Activated naive CD8-positive, alpha-beta T cell treated with anti-CD3 and anti-CD28 coated beads, Interleukin-2, amount 10 ng/mL, durations not matched to agents 7 days and 5 days (primary cell): ENCODE data around the gene CALM3. TPM values are rescaled to one million over a fixed set of nuclear protein-coding genes. Genes with fewer than 3 reads are reported as not detected.
A peak's percentile ranks its signal among the peaks of the same experiment; 100 is the strongest.

Experiments
- ATAC-seq: fragments of 150-1000 bp; cut with Tn5 transposase; one replicate; pipeline ENCODE4 v1.10.0; 2021; ENCODE audit warnings: low read depth, moderate library complexity
- POLR2A ChIA-PET: fragments of 350-600 bp; sonication (Branson Sonifier 250); formaldehyde crosslinking; loops from one replicate; lab custom pipeline; 2021; ENCODE audit warnings: antibody characterized with exemption; lab: Charles Lee
- DNase-seq: peaks from one replicate; pipeline ENCODE4 v3.0.0; 2021
- H3K27ac Mint-ChIP-seq: one replicate; pipeline ENCODE4 v1.8.0; 2022; ENCODE audit warnings: mild to moderate bottlenecking, mixed read lengths
- H3K27me3 Mint-ChIP-seq: one replicate; pipeline ENCODE4 v1.8.0; 2022; ENCODE audit warnings: mild to moderate bottlenecking, moderate library complexity, mixed read lengths
- H3K36me3 Mint-ChIP-seq: one replicate; pipeline ENCODE4 v1.8.0; 2021; ENCODE audit warnings: mild to moderate bottlenecking, mixed read lengths
- H3K4me1 Mint-ChIP-seq: one replicate; pipeline ENCODE4 v1.8.0; 2021; ENCODE audit warnings: mixed read lengths
- H3K4me3 Mint-ChIP-seq: one replicate; pipeline ENCODE4 v1.8.0; 2022; ENCODE audit warnings: mild to moderate bottlenecking, moderate library complexity, mixed read lengths
- H3K9me3 Mint-ChIP-seq: one replicate; pipeline ENCODE4 v1.8.0; 2021; ENCODE audit warnings: mixed read lengths
- total RNA-seq, 2 experiments: library from RNA; stranded (reverse); gene quantifications; one replicate each; pipeline ENCODE4 v1.2.3, GENCODE V29; 2021

Gene CALM3
- total RNA-seq, 2 experiments from 2014 or later, result 485 to 503 TPM

- peaks cover 46% of the 10 kb centered on the region for H3K4me1 Mint-ChIP-seq
- H3K36me3 Mint-ChIP-seq, result peaks cover 27% of the 10 kb centered on the region
- H3K27ac Mint-ChIP-seq, result peak overlapping the region; percentile 91
- POLR2A ChIA-PET, result interaction anchor here (0.8 to 4.7 kb wide), 17 partner anchors 8 to 209 kb away, joined by 3 to 142 read pairs (median 4); partner anchors contain the start of genes CALM3, DACT3 and PTGIR
- peak overlapping the region; percentile 70 for H3K4me3 Mint-ChIP-seq
- no peaks in the 10 kb centered on the region for H3K27me3 Mint-ChIP-seq
- peak; percentile 32 for ATAC-seq
- no peaks in the 10 kb centered on the region for H3K9me3 Mint-ChIP-seq
- DNase-seq, result no peak
Observed at GRCh38 chr19:46611776-46612175, 10.6 kb downstream of the CALM3 start.

DNA sequence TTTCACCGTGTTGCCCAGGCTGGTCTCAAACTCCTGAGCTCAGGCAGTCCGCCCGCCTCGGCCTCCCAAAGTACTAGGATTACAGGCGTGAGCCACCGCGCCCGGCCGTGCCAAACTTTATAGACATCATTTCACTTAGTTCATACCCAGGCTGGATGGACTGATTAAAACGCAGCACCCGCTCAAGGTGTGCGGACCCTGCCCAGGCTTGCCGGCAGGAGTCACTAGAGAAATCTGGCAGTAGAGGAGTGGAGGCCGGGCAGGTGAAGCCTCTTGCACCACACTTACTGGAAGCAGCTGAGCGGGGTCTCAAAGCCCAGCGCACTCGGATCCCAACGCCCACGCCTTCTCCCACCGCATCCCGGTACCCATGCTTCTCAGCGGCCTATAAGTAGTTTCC, 12.4 kb downstream of the CALM3 start:
- POLR2A ChIA-PET, result interaction anchor here (2.6 to 4.4 kb wide), 3 partner anchors 10 to 48 kb away, joined by 15 to 37 read pairs (median 36); partner anchors contain the start of genes CALM3, DACT3 and PTGIR
- H3K4me3 Mint-ChIP-seq, result no peak overlapping the region
- ATAC-seq (no peak), DNase-seq (peak; percentile 31)
- H3K27me3 Mint-ChIP-seq, result no peaks in the 10 kb centered on the region
- H3K36me3 Mint-ChIP-seq, result peaks cover 16% of the 10 kb centered on the region
- H3K27ac Mint-ChIP-seq, result peak overlapping the region; percentile 56
- H3K9me3 Mint-ChIP-seq, result no peaks in the 10 kb centered on the region
- H3K4me1 Mint-ChIP-seq, result peaks cover 51% of the 10 kb centered on the region

- POLR2A ChIA-PET, result interaction anchor here (2.6 to 4.4 kb wide), 3 partner anchors 10 to 48 kb away, joined by 15 to 37 read pairs (median 36); partner anchors contain the start of genes CALM3, DACT3 and PTGIR
- no peaks in the 10 kb centered on the region for H3K9me3 Mint-ChIP-seq
- peaks cover 56% of the 10 kb centered on the region for H3K4me1 Mint-ChIP-seq
- H3K4me3 Mint-ChIP-seq, result peak overlapping the region; percentile 33
- ATAC-seq (peak; percentile 28), DNase-seq (peak; percentile 87)
- H3K27ac Mint-ChIP-seq, result peak overlapping the region; percentile 83
- H3K36me3 Mint-ChIP-seq, result peaks cover 10% of the 10 kb centered on the region
- H3K27me3 Mint-ChIP-seq, result no peaks in the 10 kb centered on the region
Observed at GRCh38 chr19:46614114-46614722, 13.1 kb downstream of the CALM3 start.

- DNase-seq, result no peak
- Mint-ChIP-seq H3K27ac (peak overlapping the region; percentile 67), H3K36me3 (peaks cover 2% of the 10 kb centered on the region), H3K4me3 (no peak overlapping the region), H3K27me3 (no peaks in the 10 kb centered on the region), H3K9me3 (no peaks in the 10 kb centered on the region), H3K4me1 (peaks cover 61% of the 10 kb centered on the region)
- no peak for ATAC-seq
- POLR2A ChIA-PET, result interaction anchor here (0.7 to 4.4 kb wide), 5 partner anchors 12 to 46 kb away, joined by 4 to 39 read pairs (median 15); partner anchors contain the start of genes CALM3 and DACT3
Observed at GRCh38 chr19:46615966-46616365, 14.8 kb downstream of the CALM3 start.

- H3K4me3 Mint-ChIP-seq, result peak overlapping the region; percentile 80
- H3K4me1 Mint-ChIP-seq, result peaks cover 58% of the 10 kb centered on the region
- no peaks in the 10 kb centered on the region for H3K27me3 Mint-ChIP-seq
- no peaks in the 10 kb centered on the region for H3K36me3 Mint-ChIP-seq
- DNase-seq (peak; percentile 61), ATAC-seq (no peak)
- H3K27ac Mint-ChIP-seq, result peak overlapping the region; percentile 96
- POLR2A ChIA-PET, result interaction anchor here (0.7 to 4.4 kb wide), 6 partner anchors 11 to 172 kb away, joined by 3 to 39 read pairs (median 8); partner anchors contain the start of genes CALM3, DACT3 and SLC1A5
- H3K9me3 Mint-ChIP-seq, result no peaks in the 10 kb centered on the region
Observed at GRCh38 chr19:46616631-46617322, 15.6 kb downstream of the CALM3 start.

- no peaks in the 10 kb centered on the region for H3K27me3 Mint-ChIP-seq
- ATAC-seq (peak; percentile 6), DNase-seq (no peak)
- H3K4me1 Mint-ChIP-seq, result peaks cover 58% of the 10 kb centered on the region
- H3K9me3 Mint-ChIP-seq, result no peaks in the 10 kb centered on the region
- POLR2A ChIA-PET, result interaction anchor here (0.6 to 4.4 kb wide), 6 partner anchors 10 to 158 kb away, joined by 3 to 39 read pairs (median 8); partner anchors contain the start of genes CALM3 and DACT3
- peak overlapping the region; percentile 96 for H3K27ac Mint-ChIP-seq
- H3K4me3 Mint-ChIP-seq, result no peak overlapping the region
- H3K36me3 Mint-ChIP-seq, result no peaks in the 10 kb centered on the region
Observed at GRCh38 chr19:46617601-46618000, 16.5 kb downstream of the CALM3 start.

DNA sequence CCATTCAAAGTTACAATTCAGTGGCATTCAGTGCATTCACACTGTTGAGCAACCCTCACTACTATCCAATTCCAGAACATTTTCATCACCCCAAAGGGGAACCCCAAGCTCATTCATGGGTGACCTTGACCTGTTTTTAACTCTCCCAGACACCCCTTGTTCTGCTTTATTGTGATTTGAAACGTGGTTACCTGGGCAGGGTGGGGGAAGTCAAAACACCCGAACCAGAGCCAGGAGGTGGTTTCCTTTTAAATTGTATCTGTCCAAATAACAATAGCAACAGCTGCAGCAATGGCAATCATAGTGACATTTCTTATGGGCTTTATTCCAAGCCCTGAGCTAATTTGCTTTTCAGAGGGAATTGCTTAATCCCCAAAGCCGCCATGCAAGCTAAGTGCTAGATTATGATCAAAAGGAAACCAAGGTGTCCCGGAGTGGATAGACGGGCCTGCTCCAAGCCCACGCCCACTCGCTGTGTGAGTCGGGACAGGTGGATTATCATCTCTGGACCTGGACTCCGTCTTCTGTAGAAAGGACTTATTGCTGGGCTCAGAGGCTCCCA, 17.6 kb downstream of the CALM3 start:
- no peaks in the 10 kb centered on the region for H3K27me3 Mint-ChIP-seq
- DNase-seq, result no peak
- peaks cover 54% of the 10 kb centered on the region for H3K4me1 Mint-ChIP-seq
- no peaks in the 10 kb centered on the region for H3K9me3 Mint-ChIP-seq
- no peaks in the 10 kb centered on the region for H3K36me3 Mint-ChIP-seq
- H3K4me3 Mint-ChIP-seq, result peak overlapping the region; percentile 65
- no peak for ATAC-seq
- peak overlapping the region; percentile 89 for H3K27ac Mint-ChIP-seq
- POLR2A ChIA-PET, result interaction anchor here (0.9 to 4.4 kb wide), 5 partner anchors 10 to 99 kb away, joined by 3 to 39 read pairs (median 3); partner anchors contain the start of gene CALM3

DNA sequence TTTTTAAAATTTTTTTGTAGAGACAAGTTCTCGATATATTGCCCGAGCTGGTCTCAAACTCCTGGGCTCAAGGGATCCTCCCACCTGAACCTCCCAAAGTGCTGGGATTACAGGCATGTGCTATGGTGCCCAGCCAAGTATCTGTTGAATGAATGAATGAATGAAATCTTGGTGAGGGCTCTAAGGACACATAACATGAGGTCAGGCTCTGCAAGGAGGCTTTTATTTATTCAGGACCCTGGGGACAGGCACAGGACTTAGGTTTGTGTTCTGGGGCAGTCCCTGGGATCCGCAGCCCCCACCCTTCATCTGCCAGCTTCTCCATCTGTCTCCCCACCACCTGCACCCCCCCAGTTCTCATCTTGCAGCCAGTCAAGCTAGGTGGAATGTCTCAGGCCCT, 19.1 kb downstream of the CALM3 start:
- ATAC-seq (no peak), DNase-seq (no peak)
- Mint-ChIP-seq H3K4me3 (peak overlapping the region; percentile 65), H3K4me1 (peaks cover 58% of the 10 kb centered on the region), H3K27me3 (no peaks in the 10 kb centered on the region), H3K36me3 (peaks cover 2% of the 10 kb centered on the region), H3K27ac (peak overlapping the region; percentile 89), H3K9me3 (no peaks in the 10 kb centered on the region)
- POLR2A ChIA-PET, result interaction anchor here (0.9 to 4.4 kb wide), 6 partner anchors 9 to 19 kb away, joined by 3 to 39 read pairs (median 3); partner anchors contain the start of gene CALM3

DNA sequence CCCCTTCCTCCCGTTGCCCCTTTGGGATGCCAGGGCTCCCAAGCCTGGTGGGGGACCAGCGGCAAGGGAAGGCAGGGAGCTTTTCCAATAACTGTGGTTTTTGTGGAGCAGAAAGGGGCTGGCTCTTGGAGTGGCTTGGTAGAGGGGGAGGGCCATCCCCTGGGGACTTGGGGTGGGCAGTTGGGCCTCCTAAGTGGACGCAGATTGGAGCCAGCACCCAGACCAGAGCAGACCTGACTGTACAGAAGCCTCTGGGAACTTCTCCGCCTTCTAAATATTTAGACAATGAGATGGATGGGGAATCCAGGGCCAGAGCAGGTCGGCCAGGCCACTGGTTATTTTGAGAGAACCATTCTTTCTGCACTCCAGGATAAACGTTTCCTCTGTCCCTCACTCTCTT, 19.6 kb downstream of the CALM3 start:
- peaks cover 2% of the 10 kb centered on the region for H3K36me3 Mint-ChIP-seq
- peak overlapping the region; percentile 93 for H3K27ac Mint-ChIP-seq
- POLR2A ChIA-PET, result interaction anchor here (1.0 to 1.6 kb wide), 2 partner anchors 9 to 11 kb away, joined by 3 read pairs; no protein-coding TSS in a partner anchor
- H3K9me3 Mint-ChIP-seq, result no peaks in the 10 kb centered on the region
- no peak for DNase-seq
- peaks cover 60% of the 10 kb centered on the region for H3K4me1 Mint-ChIP-seq
- H3K4me3 Mint-ChIP-seq, result no peak overlapping the region
- no peaks in the 10 kb centered on the region for H3K27me3 Mint-ChIP-seq
- no peak for ATAC-seq

GRCh38 chr19:46621191-46622117, 20.3 kb downstream of the CALM3 start:
- ATAC-seq (no peak), DNase-seq (no peak)
- peak overlapping the region; percentile 93 for H3K27ac Mint-ChIP-seq
- peaks cover 55% of the 10 kb centered on the region for H3K4me1 Mint-ChIP-seq
- POLR2A ChIA-PET, result interaction anchor here (0.5 to 5.7 kb wide), 7 partner anchors 8 to 274 kb away, joined by 3 to 36 read pairs (median 5); no protein-coding TSS in a partner anchor
- no peaks in the 10 kb centered on the region for H3K27me3 Mint-ChIP-seq
- H3K36me3 Mint-ChIP-seq, result peaks cover 2% of the 10 kb centered on the region
- H3K4me3 Mint-ChIP-seq, result peak overlapping the region; percentile 78
- no peaks in the 10 kb centered on the region for H3K9me3 Mint-ChIP-seq

- Mint-ChIP-seq H3K27ac (peak overlapping the region; percentile 93), H3K9me3 (no peaks in the 10 kb centered on the region), H3K4me1 (peaks cover 51% of the 10 kb centered on the region), H3K36me3 (peaks cover 2% of the 10 kb centered on the region), H3K4me3 (peak overlapping the region; percentile 78), H3K27me3 (no peaks in the 10 kb centered on the region)
- POLR2A ChIA-PET, result interaction anchor here (0.5 to 5.7 kb wide), 6 partner anchors 9 to 275 kb away, joined by 3 to 36 read pairs (median 6); no protein-coding TSS in a partner anchor
- ATAC-seq (no peak), DNase-seq (no peak)
Observed at GRCh38 chr19:46622118-46622446, 21.0 kb downstream of the CALM3 start.

GRCh38 chr19:46623915-46624502, 22.9 kb downstream of the CALM3 start:
- peaks cover 2% of the 10 kb centered on the region for H3K36me3 Mint-ChIP-seq
- no peaks in the 10 kb centered on the region for H3K9me3 Mint-ChIP-seq
- peak overlapping the region; percentile 95 for H3K27ac Mint-ChIP-seq
- POLR2A ChIA-PET, result interaction anchor here (0.9 to 5.7 kb wide), 5 partner anchors 10 to 101 kb away, joined by 3 to 36 read pairs (median 3); no protein-coding TSS in a partner anchor
- H3K27me3 Mint-ChIP-seq, result no peaks in the 10 kb centered on the region
- peaks cover 47% of the 10 kb centered on the region for H3K4me1 Mint-ChIP-seq
- no peak for DNase-seq
- no peak for ATAC-seq
- peak overlapping the region; percentile 92 for H3K4me3 Mint-ChIP-seq
